GM19351 (cell line): ENCODE data around the gene LAMA2.

Experiments
- ATAC-seq: cut with Tn5 transposase; IDR thresholded peaks from one replicate; pipeline ENCODE4 v1.9.1; 2021; ENCODE audit warnings: mild to moderate bottlenecking, moderate library complexity; ENCODE audit not compliant: unreplicated experiment

Gene LAMA2

GRCh38 chr6:129344379-129344778, 461.4 kb downstream of the LAMA2 start:
- ATAC-seq = no peak

DNA sequence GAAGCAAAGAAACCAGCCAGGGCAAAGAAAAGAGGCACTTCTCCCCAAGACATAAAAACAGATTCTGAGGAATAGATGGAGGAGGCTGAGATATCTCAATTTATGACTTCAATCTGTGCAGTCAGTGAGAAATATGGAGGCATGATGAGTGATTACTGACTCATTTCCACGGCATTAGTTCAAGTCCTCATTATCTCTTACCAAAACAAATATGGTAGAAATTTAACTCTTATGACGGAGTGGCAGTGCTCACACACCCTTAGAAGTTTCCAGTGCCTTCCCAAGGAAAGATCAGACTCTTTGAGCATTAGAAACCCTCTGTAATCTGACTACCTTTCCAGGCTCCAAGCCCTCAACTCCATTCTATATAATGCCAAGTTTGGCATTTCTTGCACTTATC, 463.0 kb downstream of the LAMA2 start:
- ATAC-seq = no peak

DNA sequence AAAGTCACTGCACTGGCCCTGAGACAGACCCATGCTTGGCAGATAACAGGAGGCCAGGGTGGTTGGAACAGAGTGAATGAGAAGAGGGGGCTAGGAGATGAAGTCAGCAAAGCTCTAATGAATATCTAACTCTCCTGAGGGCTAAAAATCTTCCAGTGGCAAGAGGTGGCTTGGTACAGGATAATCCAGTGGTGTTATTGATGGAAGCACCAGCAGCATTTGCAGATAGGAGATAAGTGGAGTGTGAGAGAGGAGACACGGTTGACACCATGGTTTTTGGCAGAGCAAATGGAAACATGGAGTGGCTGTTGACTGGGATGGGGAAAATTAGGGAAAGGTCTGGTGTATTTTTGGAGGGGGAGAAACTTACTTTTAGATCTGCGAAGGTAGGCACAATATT, 464.0 kb downstream of the LAMA2 start:
- ATAC-seq = no peak

GRCh38 chr6:129350278-129350677, 467.3 kb downstream of the LAMA2 start:
- ATAC-seq = no peak

- ATAC-seq = no peak
Observed at GRCh38 chr6:129351807-129352206, 468.9 kb downstream of the LAMA2 start.

GRCh38 chr6:129353067-129353466, 470.1 kb downstream of the LAMA2 start:
- no peak for ATAC-seq

GRCh38 chr6:129356129-129356528, 473.2 kb downstream of the LAMA2 start:
- no peak for ATAC-seq

GRCh38 chr6:129359811-129360681, 477.1 kb downstream of the LAMA2 start:
- no peak for ATAC-seq

DNA sequence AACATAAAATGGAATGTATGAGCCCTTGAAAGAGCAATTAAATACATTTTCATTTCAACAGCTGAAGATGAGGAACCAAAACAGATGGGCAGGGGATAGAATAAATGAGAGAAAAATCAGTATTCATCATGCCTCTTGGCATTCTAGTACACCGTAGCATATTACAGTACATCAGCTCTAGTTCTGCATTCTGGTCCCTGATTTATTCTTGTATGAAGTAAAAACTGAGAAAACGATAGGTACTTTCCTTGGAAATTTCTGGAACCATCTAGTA, 477.7 kb downstream of the LAMA2 start:
- no peak for ATAC-seq

GRCh38 chr6:129364037-129364436, 481.1 kb downstream of the LAMA2 start:
- no peak for ATAC-seq

GRCh38 chr6:129364767-129365166, 481.8 kb downstream of the LAMA2 start:
- no peak for ATAC-seq

- ATAC-seq = no peak
Observed at GRCh38 chr6:129368076-129368475, 485.1 kb downstream of the LAMA2 start.

DNA sequence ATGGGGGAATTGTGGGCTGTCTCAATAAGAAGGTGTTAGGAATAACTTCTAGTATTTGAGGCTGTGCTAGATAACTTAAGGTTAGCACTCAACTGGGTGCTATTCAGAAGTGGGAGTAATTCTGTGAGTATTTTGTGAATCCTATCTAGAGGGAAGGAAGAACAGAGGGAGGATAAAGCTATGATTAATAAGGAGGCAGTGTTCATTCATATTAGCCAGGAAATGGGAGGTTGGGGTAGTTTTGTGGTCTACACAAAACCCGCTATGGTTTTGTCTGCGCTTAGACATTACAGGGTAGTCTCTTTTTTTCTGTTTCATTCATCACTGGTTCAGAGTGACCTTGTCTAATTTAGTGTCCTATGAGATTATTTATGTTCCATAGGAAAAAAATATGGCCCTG, 486.0 kb downstream of the LAMA2 start:
- no peak for ATAC-seq

- ATAC-seq = no peak
Observed at GRCh38 chr6:129369737-129370136, 486.8 kb downstream of the LAMA2 start.

GRCh38 chr6:129370268-129370916, 487.5 kb downstream of the LAMA2 start:
- ATAC-seq = peak; percentile 67

DNA sequence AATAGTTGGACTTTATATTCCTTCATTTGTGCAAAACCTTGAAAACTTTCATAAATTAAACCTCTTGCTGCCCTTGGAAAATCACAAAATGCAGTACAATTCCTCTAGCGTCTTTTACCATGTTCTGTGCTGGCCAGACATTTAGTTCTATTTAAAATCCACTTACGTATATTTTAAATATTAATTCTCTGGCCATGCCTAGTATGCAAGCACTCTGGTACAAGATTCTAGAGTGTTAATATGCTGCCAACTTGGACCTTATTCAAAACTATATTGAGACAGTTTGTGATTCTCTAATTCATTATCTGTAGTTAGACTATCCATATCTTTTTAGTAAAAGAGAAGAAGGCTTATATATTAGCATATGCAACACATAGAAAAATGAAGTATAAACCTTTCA, 498.9 kb downstream of the LAMA2 start:
- no peak for ATAC-seq

DNA sequence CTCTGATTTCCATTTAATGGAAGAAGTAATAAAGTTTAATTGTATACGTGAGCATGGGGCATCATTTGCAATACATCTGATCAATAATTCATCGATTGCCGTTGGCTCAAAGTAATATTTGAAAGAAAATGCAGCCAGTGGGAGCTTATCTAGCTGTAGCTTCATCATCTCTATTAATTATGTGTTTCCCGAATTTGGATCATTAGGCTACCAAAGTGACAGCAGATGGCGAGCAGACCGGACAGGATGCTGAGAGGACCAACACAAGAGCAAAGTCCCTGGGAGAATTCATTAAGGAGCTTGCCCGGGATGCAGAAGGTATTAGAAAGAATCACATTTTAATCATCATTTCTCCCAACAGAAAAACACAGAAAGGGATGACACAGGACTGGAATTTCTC, 500.0 kb downstream of the LAMA2 start:
- no peak for ATAC-seq

DNA sequence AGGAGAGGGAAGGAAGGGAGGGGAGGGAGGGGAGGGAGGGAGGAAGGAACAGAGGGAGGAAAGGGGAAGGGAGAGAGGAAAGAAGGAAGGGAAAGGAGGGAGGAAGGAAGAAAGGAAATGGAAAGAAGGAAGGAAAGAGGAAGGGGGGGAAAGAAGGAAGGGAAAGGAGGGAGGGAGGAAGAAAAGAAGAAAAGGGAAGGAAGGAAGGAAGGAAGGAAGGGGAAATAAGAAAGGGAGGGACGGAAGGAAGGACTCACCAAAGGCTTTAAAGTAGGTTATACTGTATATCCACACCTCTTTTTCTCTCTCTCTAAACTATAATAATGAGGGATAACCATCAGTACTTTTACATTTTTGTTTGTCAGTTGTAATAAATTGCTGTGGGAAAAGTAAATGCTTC, 502.2 kb downstream of the LAMA2 start:
- ATAC-seq = no peak

DNA sequence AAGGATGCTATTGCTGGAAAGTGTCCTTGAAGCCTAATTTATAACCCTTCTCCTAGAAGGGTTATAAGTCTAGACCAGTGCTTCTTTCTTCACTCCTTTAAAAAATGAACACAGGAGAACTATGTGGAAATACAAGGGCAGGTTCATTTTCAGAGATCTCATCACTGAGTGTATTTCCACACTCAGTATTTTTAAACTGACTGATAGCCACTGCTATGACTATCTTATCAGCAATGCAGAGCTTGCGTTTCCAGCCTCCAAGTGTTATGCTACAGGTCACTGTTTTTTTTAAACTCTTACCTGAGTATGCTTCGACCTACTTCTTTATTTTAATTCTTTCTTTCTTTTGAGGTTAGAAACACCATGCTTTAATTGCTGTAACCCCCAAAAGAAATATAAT, 508.0 kb downstream of the LAMA2 start:
- ATAC-seq = no peak

DNA sequence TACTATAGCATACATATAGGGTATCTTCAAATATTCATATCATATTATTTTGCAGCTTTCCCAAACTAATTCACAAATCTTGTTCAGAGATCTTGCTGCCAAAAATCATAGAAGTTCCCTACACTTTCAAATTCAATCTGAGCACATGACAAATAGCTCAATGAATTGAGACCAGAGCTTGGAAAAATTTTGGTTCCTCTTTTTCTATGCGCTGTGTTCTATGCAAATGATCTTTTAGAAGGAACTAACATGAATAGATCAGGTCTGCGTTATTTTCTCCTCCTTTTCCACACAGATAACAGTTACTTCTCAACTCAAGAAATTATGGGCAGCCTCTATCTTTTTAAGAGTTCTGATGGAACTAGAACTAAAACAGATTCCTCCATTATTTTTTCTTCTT, 510.7 kb downstream of the LAMA2 start:
- ATAC-seq = peak; percentile 76

- no peak for ATAC-seq
Observed at GRCh38 chr6:129398764-129399163, 515.8 kb downstream of the LAMA2 start.

DNA sequence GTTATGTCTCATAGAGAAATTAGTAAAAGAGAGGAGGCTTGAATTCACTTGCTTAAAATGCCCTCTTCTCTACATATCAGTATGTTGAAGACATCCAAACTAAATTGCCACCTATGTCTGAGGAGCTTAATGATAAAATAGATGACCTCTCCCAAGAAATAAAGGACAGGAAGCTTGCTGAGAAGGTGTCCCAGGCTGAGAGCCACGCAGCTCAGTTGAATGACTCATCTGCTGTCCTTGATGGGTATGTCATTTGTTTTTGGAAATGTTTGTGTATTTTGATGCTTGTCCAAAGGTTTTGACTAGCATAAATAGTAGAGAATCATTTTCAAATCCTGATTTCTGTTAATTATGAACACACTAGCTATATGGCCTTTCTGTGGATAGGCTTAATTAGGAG, 519.3 kb downstream of the LAMA2 start:
- ATAC-seq = no peak

DNA sequence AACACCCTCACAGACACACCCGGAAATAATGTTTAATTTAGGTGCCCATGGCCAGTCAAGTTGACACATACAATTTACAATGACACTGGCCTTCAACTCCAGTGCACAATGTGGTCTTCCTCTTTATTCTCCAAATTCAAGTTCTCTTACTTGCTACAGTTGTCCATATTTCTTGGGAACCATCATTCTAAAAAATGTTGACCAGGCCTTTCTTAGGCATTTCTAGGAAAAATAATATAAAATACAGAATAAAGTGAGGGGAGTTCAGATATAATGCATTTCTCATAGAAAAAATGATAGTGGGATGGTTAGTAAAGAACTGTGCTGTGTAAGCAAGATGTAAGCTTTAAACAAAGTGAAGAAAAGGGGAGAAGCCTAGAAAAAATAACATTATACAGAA, 528.2 kb downstream of the LAMA2 start:
- no peak for ATAC-seq
